Activated CD4-positive, alpha-beta memory T cell treated with anti-CD3 and anti-CD28 coated beads for 36 hours (primary cell): ENCODE results near the gene SPOCK2. TPM values are rescaled to one million over a fixed set of nuclear protein-coding genes. Genes with fewer than 3 reads are reported as not detected.

Experiments
- CTCF ChIA-PET: fragments of 350-600 bp; sonication (Branson Sonifier 250); formaldehyde crosslinking; loops from one replicate; lab custom pipeline; 2021; ENCODE audit warnings: antibody characterized with exemption, inconsistent platforms; lab: Charles Lee
- POLR2A ChIA-PET: fragments of 350-600 bp; sonication (Branson Sonifier 250); formaldehyde crosslinking; loops from one replicate; lab custom pipeline; 2021; ENCODE audit warnings: antibody characterized with exemption; lab: Charles Lee
- DNase-seq: peaks from one replicate; pipeline ENCODE4 v3.0.0-alpha.2; 2020
- H3K27ac Mint-ChIP-seq: one replicate; pipeline ENCODE4 v1.8.0; 2021; ENCODE audit warnings: mixed read lengths
- H3K27me3 Mint-ChIP-seq: one replicate; pipeline ENCODE4 v1.8.0; 2021; ENCODE audit warnings: mixed read lengths
- H3K36me3 Mint-ChIP-seq: one replicate; pipeline ENCODE4 v1.8.0; 2021; ENCODE audit warnings: mixed read lengths
- H3K4me1 Mint-ChIP-seq: one replicate; pipeline ENCODE4 v1.8.0; 2021; ENCODE audit warnings: low read depth, mixed read lengths
- H3K4me3 Mint-ChIP-seq: one replicate; pipeline ENCODE4 v1.8.0; 2021; ENCODE audit warnings: mild to moderate bottlenecking, mixed read lengths
- H3K9me3 Mint-ChIP-seq: one replicate; pipeline ENCODE4 v1.8.0; 2021; ENCODE audit warnings: mixed read lengths
- intact Hi-C: fragments of 100-400 bp; cut with micrococcal nuclease; formaldehyde crosslinking; loops from one replicate; pipeline ENCODE4 v1.15.1; 2023
- total RNA-seq, 2 experiments: library from RNA; stranded (reverse); gene quantifications; one replicate each; pipeline ENCODE4 v1.2.3, GENCODE V29; 2021

Gene SPOCK2
- total RNA-seq, 2 experiments from 2014 or later: 216 to 218 TPM

GRCh38 chr10:72097448-72098300, 9.3 kb upstream of the SPOCK2 start:
- H3K27ac Mint-ChIP-seq: peak overlapping the region; percentile 76
- intact Hi-C loops: loop anchor here (1.0 kb wide), 1 partner anchor 10 kb away; no protein-coding TSS in a partner anchor
- no peak for DNase-seq
- H3K36me3 Mint-ChIP-seq: peaks cover 32% of the 10 kb centered on the region
- CTCF ChIA-PET: interaction anchor here (1.0 kb wide), 1 partner anchor 27 kb away, joined by 3 read pairs; no protein-coding TSS in a partner anchor
- peaks cover 62% of the 10 kb centered on the region for H3K4me1 Mint-ChIP-seq
- POLR2A ChIA-PET: interaction anchor here (1.2 kb wide), 1 partner anchor 11 kb away, joined by 3 read pairs; no protein-coding TSS in a partner anchor
- no peaks in the 10 kb centered on the region for H3K9me3 Mint-ChIP-seq
- no peak overlapping the region for H3K4me3 Mint-ChIP-seq
- no peaks in the 10 kb centered on the region for H3K27me3 Mint-ChIP-seq

- POLR2A ChIA-PET: interaction anchor here (0.6 to 1.2 kb wide), 3 partner anchors 9 to 12 kb away, joined by 3 read pairs; partner anchors contain the start of gene SPOCK2
Measured at GRCh38 chr10:72096115-72097000, 8.0 kb upstream of the SPOCK2 start.

GRCh38 chr10:72095195-72095594, 6.8 kb upstream of the SPOCK2 start:
- peak overlapping the region; percentile 5 for H3K4me3 Mint-ChIP-seq
- no peaks in the 10 kb centered on the region for H3K27me3 Mint-ChIP-seq
- H3K27ac Mint-ChIP-seq: peak overlapping the region; percentile 64
- DNase-seq: peak; percentile 55
- H3K36me3 Mint-ChIP-seq: peaks cover 20% of the 10 kb centered on the region
- CTCF ChIA-PET: no interaction called here
- peaks cover 54% of the 10 kb centered on the region for H3K4me1 Mint-ChIP-seq
- H3K9me3 Mint-ChIP-seq: no peaks in the 10 kb centered on the region
- POLR2A ChIA-PET: interaction anchor here (1.0 kb wide), 1 partner anchor 166 kb away, joined by 3 read pairs; no protein-coding TSS in a partner anchor
- intact Hi-C loops: no loop called here

More at GRCh38 chr10:72096115-72097000, 8.0 kb upstream of the SPOCK2 start:
- H3K4me1 Mint-ChIP-seq: peaks cover 55% of the 10 kb centered on the region
- H3K4me3 Mint-ChIP-seq: no peak overlapping the region
- H3K9me3 Mint-ChIP-seq: no peaks in the 10 kb centered on the region
- no peaks in the 10 kb centered on the region for H3K27me3 Mint-ChIP-seq
- H3K36me3 Mint-ChIP-seq: peaks cover 23% of the 10 kb centered on the region
- intact Hi-C loops: loop anchor here (1.0 kb wide), 1 partner anchor 8 kb away; the partner anchor contains the start of gene SPOCK2
- DNase-seq: peak; percentile 82
- H3K27ac Mint-ChIP-seq: peak overlapping the region; percentile 76
- CTCF ChIA-PET: interaction anchor here (1.0 kb wide), 1 partner anchor 28 kb away, joined by 3 read pairs; no protein-coding TSS in a partner anchor

- DNase-seq: no peak
- intact Hi-C loops: no loop called here
- ChIA-PET POLR2A (interaction anchor here (1.0 kb wide), 1 partner anchor 166 kb away, joined by 3 read pairs; no protein-coding TSS in a partner anchor), CTCF (no interaction called here)
- Mint-ChIP-seq H3K27me3 (no peaks in the 10 kb centered on the region), H3K4me3 (no peak overlapping the region), H3K9me3 (no peaks in the 10 kb centered on the region), H3K4me1 (peaks cover 60% of the 10 kb centered on the region), H3K27ac (peak overlapping the region; percentile 86), H3K36me3 (peaks cover 20% of the 10 kb centered on the region)
Measured at GRCh38 chr10:72094574-72094973, 6.2 kb upstream of the SPOCK2 start.

- ChIA-PET POLR2A (interaction anchor here (1.2 kb wide), 1 partner anchor 16 kb away, joined by 5 read pairs; no protein-coding TSS in a partner anchor), CTCF (interaction anchor here (0.6 to 0.9 kb wide), 3 partner anchors 45 to 244 kb away, joined by 3 to 4 read pairs (median 3); no protein-coding TSS in a partner anchor)
- Mint-ChIP-seq H3K36me3 (peaks cover 22% of the 10 kb centered on the region), H3K4me1 (peaks cover 62% of the 10 kb centered on the region), H3K27me3 (no peaks in the 10 kb centered on the region), H3K4me3 (no peak overlapping the region), H3K9me3 (no peaks in the 10 kb centered on the region), H3K27ac (no peak overlapping the region)
- intact Hi-C loops: no loop called here
- DNase-seq: no peak
Measured at GRCh38 chr10:72093450-72093849, 5.1 kb upstream of the SPOCK2 start.

- Mint-ChIP-seq H3K27me3 (no peaks in the 10 kb centered on the region), H3K27ac (no peak overlapping the region), H3K4me1 (peaks cover 58% of the 10 kb centered on the region), H3K9me3 (no peaks in the 10 kb centered on the region), H3K36me3 (peaks cover 24% of the 10 kb centered on the region), H3K4me3 (no peak overlapping the region)
- intact Hi-C loops: no loop called here
- DNase-seq: no peak
- CTCF ChIA-PET: no interaction called here
- POLR2A ChIA-PET: interaction anchor here (0.6 to 1.2 kb wide), 3 partner anchors 16 to 307 kb away, joined by 4 to 5 read pairs (median 4); no protein-coding TSS in a partner anchor
Measured at GRCh38 chr10:72092987-72093386, 4.6 kb upstream of the SPOCK2 start.

- Mint-ChIP-seq H3K4me3 (no peak overlapping the region), H3K27ac (peak overlapping the region; percentile 15), H3K4me1 (peaks cover 51% of the 10 kb centered on the region), H3K9me3 (no peaks in the 10 kb centered on the region), H3K27me3 (no peaks in the 10 kb centered on the region), H3K36me3 (peaks cover 26% of the 10 kb centered on the region)
- intact Hi-C loops: no loop called here
- DNase-seq: no peak
- ChIA-PET POLR2A (interaction anchor here (0.6 to 1.2 kb wide), 3 partner anchors 17 to 306 kb away, joined by 4 to 5 read pairs (median 4); no protein-coding TSS in a partner anchor), CTCF (no interaction called here)
Measured at GRCh38 chr10:72092171-72092924, 4.0 kb upstream of the SPOCK2 start.

GRCh38 chr10:72090326-72090725, 2.0 kb upstream of the SPOCK2 start:
- ChIA-PET CTCF (interaction anchor here (0.6 to 2.8 kb wide), 6 partner anchors 36 to 251 kb away, joined by 3 to 14 read pairs (median 6); no protein-coding TSS in a partner anchor), POLR2A (interaction anchor here (1.0 to 2.7 kb wide), 4 partner anchors 35 to 242 kb away, joined by 3 to 10 read pairs (median 5); partner anchors contain the start of genes ANAPC16, ASCC1 and DDIT4)
- no peaks in the 10 kb centered on the region for H3K9me3 Mint-ChIP-seq
- H3K4me1 Mint-ChIP-seq: peaks cover 44% of the 10 kb centered on the region
- DNase-seq: no peak
- H3K4me3 Mint-ChIP-seq: peak overlapping the region; percentile 69
- H3K27me3 Mint-ChIP-seq: no peaks in the 10 kb centered on the region
- peaks cover 25% of the 10 kb centered on the region for H3K36me3 Mint-ChIP-seq
- H3K27ac Mint-ChIP-seq: peak overlapping the region; percentile 99
- intact Hi-C loops: no loop called here

- peaks cover 47% of the 10 kb centered on the region for H3K4me1 Mint-ChIP-seq
- H3K36me3 Mint-ChIP-seq: peaks cover 30% of the 10 kb centered on the region
- intact Hi-C loops: loop anchor here (2.0 to 5.0 kb wide), 5 partner anchors 17 to 363 kb away; no protein-coding TSS in a partner anchor
- peak; percentile 48 for DNase-seq
- POLR2A ChIA-PET: interaction anchor here (0.8 to 3.0 kb wide), 11 partner anchors 9 to 242 kb away, joined by 3 to 16 read pairs (median 4); partner anchors contain the start of genes ANAPC16, ASCC1 and DDIT4
- CTCF ChIA-PET: interaction anchor here (0.6 to 2.8 kb wide), 10 partner anchors 19 to 252 kb away, joined by 3 to 14 read pairs (median 5); partner anchors contain the start of gene ANAPC16
- H3K9me3 Mint-ChIP-seq: no peaks in the 10 kb centered on the region
- peak overlapping the region; percentile 69 for H3K4me3 Mint-ChIP-seq
- peak overlapping the region; percentile 99 for H3K27ac Mint-ChIP-seq
- no peaks in the 10 kb centered on the region for H3K27me3 Mint-ChIP-seq
Measured at GRCh38 chr10:72089618-72090017, 1.3 kb upstream of the SPOCK2 start.

GRCh38 chr10:72088889-72089575, 681 bp upstream of the SPOCK2 start:
- Mint-ChIP-seq H3K9me3 (no peaks in the 10 kb centered on the region), H3K4me1 (peaks cover 46% of the 10 kb centered on the region), H3K27me3 (no peaks in the 10 kb centered on the region), H3K27ac (peak overlapping the region; percentile 99), H3K36me3 (peaks cover 31% of the 10 kb centered on the region), H3K4me3 (peak overlapping the region; percentile 100)
- POLR2A ChIA-PET: interaction anchor here (0.6 to 3.0 kb wide), 17 partner anchors 10 to 321 kb away, joined by 3 to 16 read pairs (median 4); partner anchors contain the start of genes ANAPC16, ASCC1 and DDIT4
- intact Hi-C loops: loop anchor here (1.0 to 5.0 kb wide), 8 partner anchors 7 to 362 kb away; partner anchors contain the start of genes ANAPC16, ASCC1 and PSAP
- CTCF ChIA-PET: interaction anchor here (1.3 to 2.8 kb wide), 7 partner anchors 19 to 186 kb away, joined by 3 to 14 read pairs (median 4); partner anchors contain the start of genes ANAPC16 and ASCC1
- DNase-seq: peak; percentile 76
